HT1080 (cell line): Measurements from ENCODE around the gene CDKN3. TPM values are rescaled to one million over a fixed set of nuclear protein-coding genes. Genes with fewer than 3 reads are reported as not detected.
"Not testable (repeated sequence)": the region's sequence is repeated elsewhere in the genome, so short reads cannot be mapped to it uniquely, and the experiment has no call there.

Experiments
- DNase-seq: peaks from one replicate; pipeline ENCODE4 v3.0.0-alpha.2; 2015; ENCODE audit warnings: low read depth
- total RNA-seq: library from RNA; depleted of rRNA; stranded (reverse); fragments of >200 nt; shearing (Covaris generic); gene quantifications from 2 replicates; pipeline ENCODE4 v1.2.3, GENCODE V29; 2014

CDKN3 gene
- total RNA-seq, 1 experiment from 2014 or later, result 146 TPM

DNA sequence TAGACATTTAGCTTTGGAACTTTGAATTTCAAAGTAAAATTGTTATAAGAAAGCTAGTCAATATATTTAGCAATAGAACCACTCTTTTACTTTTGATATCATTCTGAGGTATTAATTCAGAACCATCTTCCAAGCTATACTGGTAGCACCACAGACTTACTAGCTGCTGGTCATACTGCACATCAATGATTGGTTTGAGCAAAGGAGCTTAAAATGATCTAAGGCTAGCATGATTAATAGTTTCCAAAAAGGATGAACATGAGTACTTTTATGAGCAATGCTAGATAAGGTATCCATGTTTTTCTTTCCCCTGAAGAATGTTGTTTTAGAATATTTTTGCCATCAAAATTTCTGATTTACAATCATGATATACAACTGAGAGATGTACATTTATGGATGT, 27.2 kb downstream of the CDKN3 start:
- DNase-seq, result no peak

GRCh38 chr14:54424479-54424901, 27.7 kb downstream of the CDKN3 start:
- DNase-seq, result no peak

DNA sequence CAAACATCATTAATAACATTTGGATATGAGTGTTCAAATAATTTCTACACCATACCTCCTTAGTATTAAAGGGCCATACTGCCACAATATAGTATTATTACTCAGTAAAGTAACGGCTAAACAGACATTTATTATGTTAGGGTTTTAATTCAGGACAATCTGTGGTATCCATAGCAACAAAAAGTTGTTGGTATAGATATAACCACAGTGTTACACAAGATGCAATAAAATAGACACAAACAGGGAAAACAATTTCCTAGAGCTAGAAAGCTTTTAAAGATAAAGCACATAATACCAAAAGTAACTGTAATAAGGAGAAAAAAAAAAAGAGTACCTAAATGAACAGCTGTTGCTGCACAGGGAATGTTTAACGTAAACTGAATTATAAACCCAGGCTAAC, 28.3 kb downstream of the CDKN3 start:
- DNase-seq, result no peak

- no peak for DNase-seq
Observed at GRCh38 chr14:54425537-54426274, 28.9 kb downstream of the CDKN3 start.

DNA sequence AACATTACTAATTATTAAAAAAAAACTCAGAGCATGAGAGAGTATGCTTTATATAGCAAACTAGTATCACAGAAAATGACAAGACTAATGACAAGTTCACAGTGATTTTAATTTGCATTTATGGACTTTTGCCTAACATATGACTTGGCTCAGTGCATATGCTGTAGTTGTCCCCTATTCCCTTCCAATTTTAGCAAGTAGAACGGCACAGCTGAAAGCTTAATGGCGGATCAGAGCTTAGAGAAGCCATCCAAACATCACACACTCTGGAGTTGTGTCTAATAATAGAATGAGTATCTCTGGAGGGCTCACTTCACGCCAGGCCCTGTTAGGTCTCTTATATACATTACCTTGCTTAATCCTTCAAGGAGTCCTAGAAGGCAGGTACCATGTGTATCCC, 31.1 kb downstream of the CDKN3 start:
- DNase-seq, result no peak

- DNase-seq, result no peak
Observed at GRCh38 chr14:54428527-54428926, 31.7 kb downstream of the CDKN3 start.

DNA sequence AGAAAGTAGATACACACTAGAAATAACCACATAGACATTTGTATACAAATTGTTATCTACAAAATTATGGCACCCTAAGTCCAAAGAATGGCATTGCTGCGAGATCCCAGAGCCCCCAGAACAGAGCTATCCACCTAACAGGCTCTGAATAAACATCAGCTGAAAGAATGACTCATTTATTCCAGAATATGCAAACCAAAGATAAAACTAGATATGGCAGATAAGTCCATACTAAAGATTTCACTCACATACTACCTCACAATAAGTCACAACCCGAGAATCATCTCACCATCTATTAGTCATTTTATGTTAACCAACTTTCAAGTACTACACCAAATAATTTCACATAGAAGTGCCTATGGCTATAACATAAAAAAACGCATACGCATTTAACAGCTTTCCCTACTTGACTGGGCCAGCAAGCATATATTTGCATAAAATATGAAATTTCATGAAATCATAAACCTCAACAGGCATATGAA, 38.7 kb downstream of the CDKN3 start:
- DNase-seq, result peak; percentile 39

GRCh38 chr14:54437954-54438353, 41.1 kb downstream of the CDKN3 start:
- DNase-seq, result not testable (repeated sequence)

DNA sequence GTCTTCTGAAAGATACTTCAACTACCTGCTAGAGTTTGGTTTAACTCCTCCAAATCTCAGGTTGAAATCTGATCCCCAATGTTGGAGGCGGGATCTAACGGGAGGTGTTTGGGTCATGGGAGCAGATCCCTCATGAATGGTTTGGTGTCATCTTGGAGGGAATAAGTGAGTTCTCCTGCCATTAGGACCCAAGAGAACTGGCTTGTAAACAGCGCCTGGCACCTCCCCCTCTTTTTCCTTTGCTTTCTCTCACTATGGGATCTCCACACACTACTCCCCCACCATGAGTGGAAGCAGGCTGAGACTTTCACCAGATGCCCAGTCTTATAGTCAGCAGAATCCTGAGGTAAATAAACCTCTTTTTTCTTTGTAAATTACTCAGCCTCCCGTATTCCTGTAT, 41.9 kb downstream of the CDKN3 start:
- DNase-seq, result no peak

DNA sequence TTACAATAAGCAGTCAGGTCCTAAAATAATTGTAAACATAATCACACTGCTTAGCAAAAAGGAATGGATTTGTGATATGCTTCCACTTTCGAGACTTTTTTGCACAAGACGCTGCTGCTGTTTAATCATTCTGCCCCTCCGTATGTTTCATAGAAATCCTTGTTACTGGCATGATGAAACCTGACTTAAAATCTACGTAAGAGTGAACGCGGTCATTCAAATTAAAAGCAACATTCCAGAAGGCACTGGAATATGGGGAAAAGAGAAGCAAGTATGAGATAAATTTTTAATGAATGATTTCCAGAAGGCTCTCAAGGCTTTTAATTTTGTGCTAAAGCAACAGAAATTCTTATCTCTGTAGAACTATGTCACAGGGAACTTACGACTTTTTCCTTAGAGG, 43.2 kb downstream of the CDKN3 start:
- no peak for DNase-seq

DNA sequence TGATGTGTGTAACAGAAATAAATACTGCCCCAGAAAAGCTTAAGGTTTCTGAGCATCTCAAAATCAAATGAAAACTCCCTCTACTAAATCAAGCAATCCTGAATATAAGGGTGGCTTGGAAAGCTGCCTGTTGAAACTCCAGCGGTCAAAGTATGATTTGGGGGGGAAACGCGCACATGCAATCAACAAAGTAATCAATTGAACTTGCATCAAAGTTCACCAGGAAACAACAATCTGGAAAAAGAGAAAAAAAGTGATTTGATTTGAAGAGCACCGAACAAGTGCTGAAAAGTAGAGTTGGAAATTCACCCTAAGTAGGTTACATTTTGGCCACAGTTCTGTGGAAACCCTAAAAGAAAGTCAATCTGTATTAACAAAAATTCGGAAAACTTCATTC, 43.7 kb downstream of the CDKN3 start:
- DNase-seq, result no peak

- peak; percentile 88 for DNase-seq
Observed at GRCh38 chr14:54440873-54441868, 44.4 kb downstream of the CDKN3 start, which contains the start of gene CNIH1. CNIH1 (minus strand) TSS chr14:54441374; CDS start chr14:54441327, 47 bp downstream.

DNA sequence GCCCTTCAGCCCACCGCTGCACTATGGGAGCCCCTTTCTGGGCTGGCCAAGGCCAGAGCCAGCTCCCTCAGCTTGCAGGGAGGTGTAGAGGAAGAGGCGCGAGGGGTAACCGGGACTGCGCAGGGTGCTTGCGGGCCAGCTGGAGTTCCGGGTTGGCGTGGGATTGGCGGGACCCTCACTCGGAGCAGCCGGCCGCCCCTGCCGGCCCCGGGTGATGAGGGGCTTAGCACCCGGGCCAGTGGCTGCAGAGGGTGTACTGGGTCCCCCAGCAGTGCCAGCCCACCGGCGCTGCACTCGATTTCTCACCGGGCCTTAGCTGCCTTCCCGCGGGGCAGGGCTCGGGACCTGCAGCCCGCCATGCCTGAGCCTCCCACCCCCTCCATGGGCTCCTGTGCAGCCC, 46.2 kb downstream of the CDKN3 start:
- DNase-seq, result not testable (repeated sequence)

GRCh38 chr14:54443981-54444380, 47.2 kb downstream of the CDKN3 start:
- no peak for DNase-seq

DNA sequence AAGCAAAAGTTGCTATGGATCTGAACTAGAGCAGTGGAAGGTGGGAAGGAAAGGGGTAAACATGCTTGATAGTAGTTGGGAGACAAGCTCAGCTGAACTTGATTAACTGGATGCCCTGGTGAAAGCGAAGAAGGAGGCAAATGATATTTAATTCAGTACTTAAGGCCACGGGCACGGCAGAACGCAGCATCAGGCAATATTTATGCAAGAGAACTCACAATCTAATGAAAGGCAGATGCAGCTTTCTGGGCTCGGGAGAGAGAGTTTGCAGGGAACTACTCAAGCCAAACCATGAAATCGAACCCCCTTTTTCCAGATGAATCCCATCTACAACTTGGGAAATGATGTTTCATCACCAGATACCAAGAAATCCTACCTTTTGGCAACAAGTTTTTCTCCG, 47.9 kb downstream of the CDKN3 start:
- DNase-seq, result no peak

GRCh38 chr14:54446161-54446693, 49.4 kb downstream of the CDKN3 start:
- no peak for DNase-seq

DNA sequence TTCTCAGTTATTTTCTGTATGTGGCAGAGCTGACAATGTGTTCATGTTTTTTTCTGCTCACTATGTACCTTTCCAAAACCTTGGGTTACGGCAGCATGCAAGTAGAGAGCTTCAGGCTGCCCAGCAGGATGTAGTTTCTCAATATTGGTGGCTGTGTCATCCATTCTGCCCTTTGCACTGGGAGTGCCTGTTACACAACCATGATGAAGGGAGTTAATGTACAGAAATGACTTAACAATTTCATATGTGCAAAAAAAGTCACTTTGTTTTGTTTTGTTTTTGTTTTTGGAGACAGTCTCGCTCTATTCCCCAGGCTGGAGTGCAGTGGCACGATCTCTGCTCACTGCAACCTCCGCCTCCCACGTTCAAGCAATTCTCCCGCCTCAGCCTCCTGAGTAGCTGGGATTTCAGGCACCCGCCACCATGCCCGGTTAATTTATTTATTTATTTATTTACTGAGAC, 50.5 kb downstream of the CDKN3 start:
- DNase-seq, result peak; percentile 24

DNA sequence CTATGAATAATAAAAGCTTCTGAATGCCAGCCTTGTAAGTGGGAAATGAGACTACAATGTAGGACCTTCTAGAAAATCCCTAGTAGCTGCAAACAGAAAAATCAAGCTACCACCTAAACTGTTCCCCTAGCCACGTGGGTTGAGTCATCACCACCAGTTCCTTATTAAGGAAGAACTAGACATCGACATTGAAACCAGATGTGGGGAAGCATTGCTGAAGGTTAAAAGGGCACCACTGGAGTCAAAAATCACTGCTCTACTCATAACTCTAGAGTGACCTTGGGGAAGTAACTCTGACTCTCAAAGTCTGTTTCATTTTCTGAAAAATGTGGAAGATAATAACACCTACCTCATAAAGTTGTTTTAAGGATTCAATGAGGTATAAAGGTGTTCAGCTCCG, 53.7 kb downstream of the CDKN3 start:
- peak; percentile 21 for DNase-seq

DNA sequence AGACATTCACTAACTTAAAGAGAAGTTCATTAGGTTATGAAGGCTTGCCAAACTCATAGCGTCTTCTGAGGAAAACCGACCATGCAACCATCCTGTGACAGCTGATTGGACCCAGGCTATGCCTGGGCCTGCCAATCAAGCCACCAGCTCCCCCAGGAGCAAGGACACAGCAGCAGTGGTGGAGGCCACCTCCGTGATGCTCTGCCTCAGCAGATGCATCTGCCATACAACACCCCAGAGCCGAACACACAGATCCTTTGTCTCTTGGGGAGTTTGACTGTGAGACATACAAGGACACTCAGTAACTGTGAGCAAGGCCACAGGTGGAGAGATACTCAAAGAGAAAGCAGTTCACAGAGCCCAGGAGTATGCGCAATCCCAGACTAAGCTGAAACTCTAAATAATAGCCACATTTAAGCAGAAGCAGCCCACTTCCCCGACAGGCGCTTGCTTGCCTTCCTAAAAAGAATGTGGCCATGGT, 54.4 kb downstream of the CDKN3 start:
- DNase-seq, result no peak

- no peak for DNase-seq
Observed at GRCh38 chr14:54451961-54452360, 55.2 kb downstream of the CDKN3 start.

- DNase-seq, result no peak
Observed at GRCh38 chr14:54453252-54453651, 56.4 kb downstream of the CDKN3 start.

- DNase-seq, result peak; percentile 31
Observed at GRCh38 chr14:54453990-54454389, 57.2 kb downstream of the CDKN3 start.
